D721Med (cell line): ENCODE data around the gene HSD11B1L.
A peak's percentile ranks its signal among the peaks of the same experiment; 100 is the strongest.
"Not testable (repeated sequence)": the region's sequence is repeated elsewhere in the genome, so short reads cannot be mapped to it uniquely, and the experiment has no call there.

Experiments used
- DNase-seq: peaks from one replicate; pipeline ENCODE4 v3.0.0; 2011; ENCODE audit warnings: low spot score; ENCODE audit not compliant: insufficient read length
- FAIRE-seq: peaks from 2 replicates; lab custom pipeline; 2011; peaks lifted over from hg19 to GRCh38; lab: Jason Lieb, UNC
- TF ChIP-seq, protein P1 (sequence below): IDR thresholded peaks from 2 replicates; pipeline ENCODE4 v1.5.1; 2012; ENCODE audit warnings: mild to moderate bottlenecking, control low read depth; ENCODE audit not compliant: insufficient read depth; ENCODE audit errors: missing control alignments

Gene HSD11B1L

DNA sequence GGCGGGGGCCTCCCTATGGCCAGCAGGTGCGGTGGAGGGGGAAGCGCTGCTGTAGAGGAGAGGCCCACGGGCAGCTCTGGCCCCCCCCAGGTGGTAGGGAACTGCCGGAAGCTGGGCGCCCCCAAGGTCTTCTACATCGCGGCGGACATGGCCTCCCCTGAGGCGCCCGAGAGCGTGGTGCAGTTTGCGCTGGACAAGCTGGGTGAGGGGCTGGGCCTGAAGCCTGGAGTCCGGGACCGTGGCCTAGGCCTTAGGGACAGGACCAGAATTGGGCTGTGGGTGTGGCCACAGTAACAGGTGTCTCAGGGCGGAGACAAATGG is 5.5 kb downstream of the HSD11B1L start:
- no peak for DNase-seq
- no peak for FAIRE-seq
- TF ChIP-seq, protein P1, sequence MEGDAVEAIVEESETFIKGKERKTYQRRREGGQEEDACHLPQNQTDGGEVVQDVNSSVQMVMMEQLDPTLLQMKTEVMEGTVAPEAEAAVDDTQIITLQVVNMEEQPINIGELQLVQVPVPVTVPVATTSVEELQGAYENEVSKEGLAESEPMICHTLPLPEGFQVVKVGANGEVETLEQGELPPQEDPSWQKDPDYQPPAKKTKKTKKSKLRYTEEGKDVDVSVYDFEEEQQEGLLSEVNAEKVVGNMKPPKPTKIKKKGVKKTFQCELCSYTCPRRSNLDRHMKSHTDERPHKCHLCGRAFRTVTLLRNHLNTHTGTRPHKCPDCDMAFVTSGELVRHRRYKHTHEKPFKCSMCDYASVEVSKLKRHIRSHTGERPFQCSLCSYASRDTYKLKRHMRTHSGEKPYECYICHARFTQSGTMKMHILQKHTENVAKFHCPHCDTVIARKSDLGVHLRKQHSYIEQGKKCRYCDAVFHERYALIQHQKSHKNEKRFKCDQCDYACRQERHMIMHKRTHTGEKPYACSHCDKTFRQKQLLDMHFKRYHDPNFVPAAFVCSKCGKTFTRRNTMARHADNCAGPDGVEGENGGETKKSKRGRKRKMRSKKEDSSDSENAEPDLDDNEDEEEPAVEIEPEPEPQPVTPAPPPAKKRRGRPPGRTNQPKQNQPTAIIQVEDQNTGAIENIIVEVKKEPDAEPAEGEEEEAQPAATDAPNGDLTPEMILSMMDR: no peak

DNA sequence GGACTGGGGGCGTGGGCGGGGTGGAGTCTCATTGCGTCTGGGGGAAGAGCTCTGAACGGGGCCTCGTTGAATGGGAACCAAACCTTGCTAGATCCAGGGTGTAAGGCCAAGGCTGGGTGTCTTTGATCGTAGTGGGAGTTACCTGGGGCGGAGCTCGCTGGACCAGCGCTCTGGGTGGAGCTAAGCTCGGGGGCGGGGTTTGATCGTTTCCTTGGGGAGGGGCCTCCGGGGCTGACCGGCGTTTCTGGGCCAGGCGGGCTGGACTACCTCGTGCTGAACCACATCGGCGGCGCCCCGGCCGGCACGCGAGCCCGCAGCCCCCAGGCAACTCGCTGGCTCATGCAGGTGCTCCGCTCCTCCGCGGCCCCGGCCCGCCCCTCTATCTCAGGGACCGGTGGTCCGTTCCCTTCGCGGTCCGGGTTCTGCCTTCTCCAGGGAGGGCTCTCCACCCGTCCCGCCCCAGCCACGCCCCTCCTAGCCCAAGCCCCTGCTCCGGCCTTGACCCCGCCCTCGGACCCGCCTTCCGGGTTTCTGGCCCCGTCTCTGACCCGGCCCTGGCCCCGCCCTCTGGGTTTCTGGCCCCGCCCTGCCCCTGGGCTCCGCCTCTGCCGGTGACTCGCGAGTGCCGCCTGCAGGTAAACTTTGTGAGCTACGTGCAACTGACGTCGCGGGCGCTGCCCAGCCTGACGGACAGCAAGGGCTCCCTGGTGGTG is 6.0 kb downstream of the HSD11B1L start:
- TF ChIP-seq, protein P1: peak; percentile 59
- DNase-seq (peak; percentile 91), FAIRE-seq (no peak)

DNA sequence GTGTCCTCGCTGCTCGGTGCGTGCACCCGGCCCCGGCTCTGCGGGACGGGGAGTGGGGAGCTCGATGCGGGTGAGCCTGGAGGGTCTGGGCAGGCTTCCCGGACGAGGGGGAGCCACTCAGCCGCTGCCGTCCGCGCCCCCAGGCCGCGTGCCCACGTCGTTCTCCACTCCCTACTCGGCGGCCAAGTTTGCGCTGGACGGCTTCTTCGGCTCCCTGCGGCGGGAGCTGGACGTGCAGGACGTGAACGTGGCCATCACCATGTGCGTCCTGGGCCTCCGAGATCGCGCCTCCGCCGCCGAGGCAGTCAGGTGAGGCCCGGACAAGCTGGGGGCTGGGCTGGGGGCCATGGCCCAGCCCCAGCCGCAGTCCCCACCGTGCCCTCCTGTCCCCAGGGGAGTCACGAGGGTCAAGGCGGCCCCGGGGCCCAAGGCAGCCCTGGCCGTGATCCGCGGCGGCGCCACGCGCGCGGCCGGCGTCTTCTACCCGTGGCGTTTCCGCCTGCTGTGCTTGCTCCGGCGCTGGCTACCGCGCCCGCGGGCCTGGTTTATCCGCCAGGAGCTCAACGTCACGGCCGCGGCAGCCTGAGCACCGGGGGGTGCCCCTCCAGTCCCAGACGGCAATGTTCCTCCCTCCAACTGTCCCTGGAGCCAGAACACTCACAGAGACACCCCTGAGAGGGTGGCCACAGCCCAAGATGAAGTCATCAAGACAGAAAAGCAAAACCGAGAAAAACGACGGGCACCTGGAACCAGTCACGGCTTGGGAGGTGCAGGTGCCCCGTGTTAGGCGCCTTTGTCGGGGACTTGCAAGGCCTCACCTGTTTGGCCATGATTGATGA is 6.8 kb downstream of the HSD11B1L start:
- no peak for FAIRE-seq
- no peak for DNase-seq
- TF ChIP-seq, protein P1: no peak

DNA sequence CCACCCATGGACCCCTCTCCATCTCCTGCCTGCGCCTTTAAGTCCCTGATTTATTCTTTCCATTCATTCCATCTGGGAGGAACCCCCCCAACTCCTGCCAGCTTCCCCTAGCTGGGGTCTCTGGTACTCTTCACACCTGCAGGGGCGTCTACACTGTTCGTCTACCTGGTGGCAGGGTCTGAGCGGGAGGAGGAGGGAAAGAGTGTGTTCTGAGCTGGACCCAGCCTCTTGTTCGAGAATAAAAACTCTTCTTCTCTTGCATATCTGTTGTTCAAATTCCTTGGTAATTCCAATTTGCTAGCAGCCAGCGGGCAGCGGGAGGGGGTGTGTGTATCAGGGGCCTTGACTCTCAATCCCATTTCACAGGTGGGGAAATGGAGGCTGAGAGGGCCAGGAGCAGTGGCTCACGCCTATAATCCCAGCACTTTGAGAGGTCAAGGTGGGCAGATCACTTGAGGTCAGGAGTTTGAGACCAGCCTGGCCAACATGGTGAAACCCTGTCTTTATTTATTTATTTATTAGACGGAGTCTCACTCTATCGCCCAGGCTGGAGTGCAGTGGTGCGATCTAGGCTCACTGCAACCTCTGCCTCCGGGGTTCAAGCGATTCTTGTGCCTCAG is 7.5 kb downstream of the HSD11B1L start:
- DNase-seq, FAIRE-seq: not testable (repeated sequence)

DNA sequence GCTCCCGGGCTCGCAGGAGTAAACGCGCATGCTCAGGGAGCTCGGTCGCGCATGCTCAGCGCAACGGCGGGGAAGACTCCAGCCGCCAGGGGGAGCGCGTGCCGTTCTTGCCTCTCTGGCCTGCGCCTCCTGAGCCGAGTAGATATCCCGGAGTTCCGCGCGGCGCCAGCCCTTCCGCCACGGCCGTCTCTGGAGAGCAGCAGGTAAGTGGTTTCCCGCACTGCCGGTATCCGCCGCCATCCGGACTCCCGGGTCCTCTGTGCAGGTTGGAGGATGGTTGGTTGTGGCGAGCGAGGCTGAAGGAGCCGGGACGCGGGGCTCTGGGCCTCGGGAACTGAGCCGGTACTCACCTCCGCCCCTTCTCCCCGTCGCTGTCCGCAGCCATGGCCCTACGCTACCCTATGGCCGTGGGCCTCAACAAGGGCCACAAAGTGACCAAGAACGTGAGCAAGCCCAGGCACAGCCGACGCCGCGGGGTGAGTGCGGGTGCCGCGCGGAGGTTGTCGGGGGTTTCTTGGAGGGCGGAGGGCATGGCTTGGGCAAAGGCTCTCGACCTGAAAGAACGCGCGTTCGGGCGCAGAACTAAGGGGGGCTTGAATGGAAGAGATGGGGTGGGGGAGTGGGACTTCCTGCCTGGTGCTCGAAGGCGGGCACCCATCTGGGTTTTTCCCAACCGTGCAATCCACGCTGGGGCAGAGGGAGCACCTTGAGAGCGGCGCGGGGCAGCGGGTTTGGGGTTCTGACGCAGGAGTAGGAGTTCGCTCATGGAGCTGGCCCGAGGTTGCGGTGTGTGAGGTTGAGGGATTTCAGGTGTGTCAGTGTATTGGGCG is 9.5 kb downstream of the HSD11B1L start, which contains the start of gene RPL36:
TSS of gene RPL36 (plus strand) at position 171 of the 830 bp plus-strand sequence. CDS start at position 384, 213 bp downstream.
- DNase-seq (peak; percentile 96), FAIRE-seq (no peak)
- TF ChIP-seq, protein P1: peak; percentile 93

DNA sequence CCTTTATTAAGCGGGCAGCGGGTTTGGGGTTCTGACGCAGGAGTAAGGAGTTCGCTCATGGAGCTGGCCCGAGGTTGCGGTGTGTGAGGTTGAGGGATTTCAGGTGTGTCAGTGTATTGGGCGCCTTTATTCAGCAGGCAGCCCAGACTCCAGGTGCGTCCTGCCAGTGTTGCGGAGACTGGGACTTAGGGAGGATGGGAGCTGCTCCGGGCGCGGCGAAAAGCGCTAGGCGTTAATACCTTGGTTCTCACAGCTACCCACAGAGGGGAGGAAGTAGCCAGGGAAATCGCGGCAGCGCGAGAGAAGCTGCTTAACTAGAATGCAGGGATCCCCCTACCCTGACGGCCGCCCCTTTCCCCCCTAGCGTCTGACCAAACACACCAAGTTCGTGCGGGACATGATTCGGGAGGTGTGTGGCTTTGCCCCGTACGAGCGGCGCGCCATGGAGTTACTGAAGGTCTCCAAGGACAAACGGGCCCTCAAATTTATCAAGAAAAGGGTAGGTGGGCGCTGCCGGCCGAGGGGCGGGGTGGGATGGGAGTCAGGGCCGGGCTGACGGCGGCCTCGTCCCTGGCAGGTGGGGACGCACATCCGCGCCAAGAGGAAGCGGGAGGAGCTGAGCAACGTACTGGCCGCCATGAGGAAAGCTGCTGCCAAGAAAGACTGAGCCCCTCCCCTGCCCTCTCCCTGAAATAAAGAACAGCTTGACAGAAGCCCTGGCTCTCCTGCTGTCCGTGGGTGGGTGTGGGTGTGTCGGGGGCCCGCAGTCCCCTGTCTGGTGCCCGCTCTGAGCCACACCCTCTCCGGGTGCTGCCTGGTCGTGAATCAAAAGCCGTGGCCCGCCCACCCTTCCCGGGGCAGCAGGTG is 10.4 kb downstream of the HSD11B1L start:
- TF ChIP-seq, protein P1: no peak
- FAIRE-seq: no peak
- no peak for DNase-seq
